Endothelial cell of umbilical vein (primary cell): ENCODE data around the gene PTCHD4. TPM values are rescaled to one million over a fixed set of nuclear protein-coding genes. Genes with fewer than 3 reads are reported as not detected.

Source experiments
- BruUV-seq: library from RNA; stranded (reverse); fragments of 400-500 nt; replicated peaks from 2 replicates; lab custom pipeline; 2021; lab: Mats Ljungman, UMichigan
- CTCF ChIA-PET: fragments of 300-600, 350-600 bp; sonication (Branson Sonifier 250); formaldehyde crosslinking; loops from one replicate; lab custom pipeline; 2021; ENCODE audit warnings: antibody characterized with exemption, inconsistent platforms; lab: Charles Lee
- POLR2A ChIA-PET: fragments of 300-600, 350-600 bp; sonication (Branson Sonifier 250); formaldehyde crosslinking; loops from one replicate; lab custom pipeline; 2021; ENCODE audit warnings: antibody characterized with exemption, inconsistent platforms; lab: Charles Lee
- DNase-seq: peaks from one replicate; pipeline ENCODE4 v3.0.0-alpha.2; 2011; ENCODE audit warnings: low read depth, low spot score
- FAIRE-seq: peaks from 2 replicates; lab custom pipeline; 2011; peaks lifted over from hg19 to GRCh38; lab: Jason Lieb, UNC
- H2AFZ ChIP-seq: 2 replicates; pipeline ENCODE4 v1.6.0; 2012; ENCODE audit warnings: low read depth, low read length, control low read depth, inconsistent platforms
- H3K27ac ChIP-seq: 2 replicates; pipeline ENCODE4 v1.5.1; 2011; ENCODE audit warnings: low read depth, mild to moderate bottlenecking, control low read depth, low read length, moderate library complexity; ENCODE audit not compliant: insufficient read depth
- H3K27me3 ChIP-seq, 2 experiments: 2 replicates each; pipeline versions ENCODE4 v1.6.0 to v1.6.1; 2011; ENCODE audit warnings: low read length in 2 of 2, mixed read lengths in 1 of 2; ENCODE audit not compliant: control insufficient read depth in 2 of 2, insufficient read depth in 2 of 2
- H3K36me3 ChIP-seq, 2 experiments: 2 replicates in 1 of 2; 3 replicates in 1 of 2; pipeline ENCODE4 v1.5.1; 2011; ENCODE audit warnings: low read length in 2 of 2, mild to moderate bottlenecking in 1 of 2, moderate library complexity in 1 of 2; ENCODE audit not compliant: control insufficient read depth in 2 of 2, insufficient read depth in 2 of 2; ENCODE audit errors: extremely low read depth in 1 of 2
- H3K4me1 ChIP-seq: 3 replicates; pipeline ENCODE4 v1.5.1; 2011; ENCODE audit warnings: mild to moderate bottlenecking, low read length; ENCODE audit not compliant: control insufficient read depth, insufficient read depth; ENCODE audit errors: extremely low read depth
- H3K4me2 ChIP-seq: 2 replicates; pipeline ENCODE4 v1.6.1; 2011; ENCODE audit warnings: low read length, control low read depth, mixed read lengths; ENCODE audit not compliant: insufficient read depth
- H3K4me3 ChIP-seq, 3 experiments: fragments of 200-600 bp in 1 of 3; sonication (generic), shearing (Covaris generic) in 1 of 3; replicated peaks in 1 of 3; 2 replicates each; pipeline ENCODE4 v1.5.1; 2011 to 2016; ENCODE audit warnings: control low read depth in 3 of 3, low read length in 3 of 3, mild to moderate bottlenecking in 2 of 3, inconsistent platforms in 1 of 3, low read depth in 1 of 3, moderate library complexity in 1 of 3; ENCODE audit not compliant: insufficient read depth in 1 of 3
- H3K79me2 ChIP-seq: 2 replicates; pipeline ENCODE4 v1.6.0; 2012; ENCODE audit warnings: low read length, inconsistent platforms; ENCODE audit not compliant: control insufficient read depth, insufficient read depth
- H3K9ac ChIP-seq: replicated peaks from 2 replicates; pipeline ENCODE3; 2011; ENCODE audit warnings: low read length, control low read depth; ENCODE audit not compliant: insufficient read depth; ENCODE audit errors: extremely low read depth
- H3K9me1 ChIP-seq: replicated peaks from 3 replicates; pipeline ENCODE4 v1.6.0; 2011; ENCODE audit warnings: mild to moderate bottlenecking, low read length; ENCODE audit not compliant: control insufficient read depth, insufficient read depth; ENCODE audit errors: extremely low read depth
- H3K9me3 ChIP-seq: replicated peaks from 2 replicates; pipeline ENCODE4 v1.5.1; 2012; ENCODE audit warnings: low read length, inconsistent platforms; ENCODE audit not compliant: control insufficient read depth, insufficient read depth
- H4K20me1 ChIP-seq: replicated peaks from 2 replicates; pipeline ENCODE3; 2011; ENCODE audit warnings: mild to moderate bottlenecking, low read length; ENCODE audit not compliant: control insufficient read depth, insufficient read depth; ENCODE audit errors: extremely low read depth
- EZH2 ChIP-seq: IDR thresholded peaks from 2 replicates; pipeline ENCODE4 v1.6.1; 2012; ENCODE audit warnings: borderline replicate concordance, low read depth, mild to moderate bottlenecking, moderate library complexity, low read length, inconsistent platforms; ENCODE audit not compliant: severe bottlenecking
- GATA2 ChIP-seq: IDR thresholded peaks from 2 replicates; pipeline ENCODE4 v1.7.0; 2011; ENCODE audit warnings: low read depth, mild to moderate bottlenecking, moderate library complexity, mixed read lengths, low read length; ENCODE audit not compliant: insufficient read length, insufficient read depth
- JUN ChIP-seq: IDR thresholded peaks from 2 replicates; pipeline ENCODE4 v1.6.1; 2011; ENCODE audit warnings: borderline replicate concordance, low read depth; ENCODE audit not compliant: insufficient read length, insufficient read depth
- POLR2A ChIP-seq: IDR thresholded peaks from 2 replicates; pipeline ENCODE4 v1.6.1; 2012; ENCODE audit warnings: low read depth, mild to moderate bottlenecking, control low read depth, low read length
- POLR2AphosphoS5 ChIP-seq: IDR thresholded peaks from 2 replicates; pipeline ENCODE4 v1.6.1; 2012; ENCODE audit warnings: low read depth, mild to moderate bottlenecking, control low read depth, low read length, moderate library complexity; ENCODE audit not compliant: insufficient read depth
- dilution Hi-C: fragments of 300-500 bp; cut with MboI; formaldehyde crosslinking; loops from one replicate; pipeline ENCODE4 v1.15.0; 2019; ENCODE audit warnings: low sequenced_read_pairs; ENCODE audit not compliant: extremely low pct_ligation_motif_present
- intact Hi-C: fragments of 100-400 bp; cut with micrococcal nuclease; formaldehyde crosslinking; loops from one replicate; pipeline ENCODE4 v1.10.0; 2022
- polyA plus RNA-seq, 4 experiments: library from polyadenylated mRNA; depleted of rRNA in 3 of 4; stranded (reverse) in 3 of 4; unstranded in 1 of 4; fragments of >200 nt; gene quantifications; 2 replicates each; pipeline versions ENCODE4 v1.2.1 to v1.2.3, GENCODE V29; 2011 to 2012; ENCODE audit warnings: missing spikeins in 1 of 4
- total RNA-seq: library from RNA; stranded (reverse); gene quantifications from 2 replicates; pipeline ENCODE4 v1.2.3, GENCODE V29; 2021

Gene PTCHD4
- total and polyA plus RNA-seq, 2 donors (not counting 3 experiments of a cell fraction or from before 2014, with no cell fraction given) = 1.3 to 2.0 TPM

- no TSS peak for BruUV-seq
- Histone ChIP-seq H4K20me1 (no peaks in the 10 kb centered on the region), H3K79me2 (no peaks in the 10 kb centered on the region), H3K4me1 (no peaks in the 10 kb centered on the region), H3K9ac (no peak overlapping the region), H2AFZ (no peak overlapping the region), H3K27me3 (no peaks in the 10 kb centered on the region), H3K4me2 (no peak overlapping the region), H3K36me3 (no peaks in the 10 kb centered on the region), H3K4me3 (no peak overlapping the region), H3K9me1 (no peaks in the 10 kb centered on the region), H3K27ac (no peak overlapping the region), H3K9me3 (peaks cover 2% of the 10 kb centered on the region)
- POLR2A ChIA-PET = no interaction called here
- dilution Hi-C loops = no loop called here
- intact Hi-C loops = no loop called here
- CTCF ChIA-PET = no interaction called here
- DNase-seq = no peak
- TF ChIP-seq POLR2AphosphoS5 (no peak), POLR2A (no peak), GATA2 (no peak), EZH2 (no peak)
- FAIRE-seq = no peak
Observed at GRCh38 chr6:48150701-48151100, 39.7 kb upstream of the PTCHD4 start.

- Histone ChIP-seq H3K4me1 (no peaks in the 10 kb centered on the region), H3K4me2 (no peak overlapping the region), H3K9me3 (no peaks in the 10 kb centered on the region), H4K20me1 (no peaks in the 10 kb centered on the region), H3K79me2 (no peaks in the 10 kb centered on the region), H3K27ac (no peak overlapping the region), H3K36me3 (no peaks in the 10 kb centered on the region), H2AFZ (no peak overlapping the region), H3K9me1 (no peaks in the 10 kb centered on the region), H3K4me3 (no peak overlapping the region), H3K27me3 (no peaks in the 10 kb centered on the region), H3K9ac (no peak overlapping the region)
- no peak for TF ChIP-seq GATA2
- no peak for TF ChIP-seq JUN
- no peak for TF ChIP-seq POLR2A
- FAIRE-seq (no peak), DNase-seq (no peak)
- CTCF ChIA-PET = no interaction called here
- BruUV-seq = no TSS peak
- POLR2A ChIA-PET = no interaction called here
- intact Hi-C loops (no loop called here), dilution Hi-C loops (no loop called here)
Observed at GRCh38 chr6:48147051-48147450, 36.1 kb upstream of the PTCHD4 start.
